Superior temporal gyrus (tissue), 1 donor: ENCODE data around the gene SYNE2.
"Not testable (repeated sequence)": the region's sequence is repeated elsewhere in the genome, so short reads cannot be mapped to it uniquely, and the experiment has no call there.

Source experiments
- DNase-seq: peaks from one replicate; pipeline ENCODE4 v3.0.0-alpha.2; 2016; ENCODE audit errors: extremely low spot score

Gene SYNE2

DNA sequence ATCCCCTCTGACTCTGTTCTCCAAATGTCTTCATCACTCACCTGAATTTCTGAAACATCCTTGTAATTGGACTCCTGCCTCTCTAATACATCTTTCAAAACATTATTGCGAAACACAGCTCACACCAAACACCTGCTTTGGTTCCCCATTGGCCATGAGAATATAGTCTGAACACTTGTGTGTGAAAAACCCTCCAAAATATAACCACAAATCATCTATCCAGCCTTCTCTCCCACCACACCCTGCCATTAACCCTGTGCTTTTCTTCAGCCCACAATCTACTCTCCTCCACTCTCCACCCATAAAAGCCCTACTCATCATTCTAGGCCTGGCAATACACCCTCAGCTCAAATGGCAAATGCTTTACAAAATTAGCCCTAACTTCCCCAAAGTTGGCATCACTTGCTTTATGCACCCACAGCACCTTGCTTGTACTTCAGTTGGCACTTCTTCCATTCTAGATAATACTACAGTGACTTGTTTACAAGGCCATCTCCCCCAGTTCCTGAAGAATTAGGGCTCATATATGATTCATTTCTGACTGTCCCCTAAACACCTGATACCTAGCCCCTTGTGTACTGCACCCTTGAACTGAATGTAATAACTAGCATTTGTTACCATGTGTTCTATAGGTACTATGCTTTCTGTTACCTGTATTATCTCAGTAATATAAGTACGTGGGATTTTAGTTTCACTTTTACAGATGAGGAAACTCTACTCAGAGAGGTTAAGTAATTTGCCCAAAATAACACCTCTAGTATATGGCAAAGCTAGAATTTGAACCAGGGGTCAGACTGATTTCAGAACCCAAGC, 17.3 kb downstream of the SYNE2 start:
- not testable (repeated sequence) for DNase-seq

DNA sequence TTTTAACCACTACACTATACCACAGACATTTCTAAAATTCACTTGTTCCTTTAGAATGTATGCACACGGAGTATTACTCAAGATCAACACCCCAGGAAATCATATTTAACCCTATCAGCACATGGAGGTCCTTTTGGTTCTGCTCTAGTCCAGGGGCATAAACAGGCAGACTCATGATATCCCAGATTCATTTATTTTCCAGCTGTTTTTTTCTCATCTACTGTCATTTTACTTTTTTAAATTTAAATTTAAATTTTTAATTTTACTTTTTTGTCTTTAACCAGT, 17.9 kb downstream of the SYNE2 start:
- not testable (repeated sequence) for DNase-seq

DNA sequence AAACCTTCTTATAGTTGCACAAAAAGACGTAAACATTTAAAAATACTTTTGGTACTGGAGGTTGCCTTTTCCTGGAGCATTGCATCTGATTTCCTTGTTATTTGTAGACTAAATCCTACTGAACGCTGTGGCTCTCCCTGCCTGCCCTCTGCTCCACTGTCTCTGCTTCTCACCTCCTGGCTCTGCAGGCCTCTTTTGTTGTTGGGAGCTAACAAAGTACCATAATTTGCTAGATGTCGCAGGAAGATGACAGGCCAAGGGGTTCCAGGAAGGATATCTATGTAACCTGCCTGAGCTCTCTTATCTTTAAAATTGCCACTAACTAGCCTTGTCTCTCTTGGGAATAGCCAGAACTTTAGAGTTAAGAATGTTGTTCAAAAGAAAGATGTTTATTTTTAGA, 21.4 kb downstream of the SYNE2 start:
- no peak for DNase-seq

DNA sequence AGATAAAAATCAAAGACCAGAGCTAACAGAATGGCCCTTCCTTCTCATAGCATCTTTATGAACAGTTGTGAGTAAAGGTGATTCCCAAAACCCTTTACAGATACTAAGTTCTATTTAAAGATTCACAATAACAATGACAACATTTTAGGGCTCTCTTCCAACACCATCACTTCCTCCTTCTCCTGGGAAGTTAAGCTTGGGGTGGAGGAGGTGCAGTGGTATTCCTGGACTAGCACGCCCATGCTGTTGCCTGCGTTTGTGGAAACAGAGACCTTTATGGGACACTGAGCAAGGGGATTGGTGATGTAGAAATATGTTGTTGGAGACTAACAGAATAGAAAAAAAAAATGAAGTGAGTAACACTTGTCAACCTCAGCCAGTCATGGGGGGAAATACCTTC, 22.5 kb downstream of the SYNE2 start:
- no peak for DNase-seq

DNA sequence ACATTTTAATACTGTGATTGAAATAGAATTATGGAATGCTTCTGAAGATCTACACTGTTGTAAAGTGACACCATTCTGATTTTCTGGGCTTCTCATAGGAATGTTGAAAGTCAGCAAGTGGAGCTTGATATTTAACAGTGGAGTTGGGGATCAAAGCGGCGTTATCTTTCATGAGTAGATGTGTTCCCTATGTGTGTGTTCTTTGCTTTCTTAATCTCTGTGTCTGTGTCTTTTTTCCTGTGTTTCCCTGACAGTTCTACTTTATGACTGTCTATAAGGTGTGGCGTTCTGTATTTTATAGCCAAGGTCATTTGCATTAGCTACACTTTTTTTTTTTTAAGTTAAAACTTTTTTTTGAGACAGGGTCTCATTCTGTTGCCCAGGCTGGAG, 24.7 kb downstream of the SYNE2 start:
- no peak for DNase-seq

DNA sequence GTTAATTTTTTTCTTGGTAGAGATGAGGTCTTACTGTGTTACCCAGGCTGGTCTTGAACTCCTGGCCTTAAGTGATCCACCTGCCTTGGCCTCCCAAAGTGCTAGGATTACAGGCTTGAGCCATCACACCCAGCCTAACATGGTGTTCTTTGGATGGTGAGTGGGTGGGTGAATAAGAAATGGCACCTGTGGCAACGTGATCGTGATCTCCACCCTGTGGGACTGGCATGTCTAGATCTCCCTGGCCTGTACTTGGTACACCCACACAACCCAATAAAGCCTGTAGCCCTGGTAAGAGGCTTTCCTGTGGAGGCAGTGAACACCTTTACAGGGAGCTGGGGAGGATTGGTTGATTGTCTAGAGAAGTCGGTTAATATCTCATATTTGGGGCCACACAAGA, 25.2 kb downstream of the SYNE2 start:
- DNase-seq, result no peak

DNA sequence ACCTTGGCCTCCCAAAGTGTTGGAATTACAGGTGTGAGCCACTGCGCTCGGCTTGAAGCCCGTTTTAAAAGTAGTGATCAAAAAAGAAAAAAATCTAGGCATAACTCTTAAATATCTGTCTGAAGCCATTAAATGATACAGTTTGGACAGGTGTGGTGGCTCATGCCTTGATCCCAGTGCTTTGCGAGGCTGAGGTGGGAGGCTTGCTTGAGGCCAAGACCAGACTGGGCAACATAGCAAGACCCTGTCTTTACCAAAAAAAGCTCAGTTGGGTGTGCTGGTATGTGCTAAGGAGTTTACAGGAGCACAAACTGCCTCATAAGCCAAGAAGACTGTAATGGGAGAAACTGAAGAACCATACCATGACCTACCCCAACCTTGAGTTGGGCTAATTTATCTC, 26.0 kb downstream of the SYNE2 start:
- no peak for DNase-seq

DNA sequence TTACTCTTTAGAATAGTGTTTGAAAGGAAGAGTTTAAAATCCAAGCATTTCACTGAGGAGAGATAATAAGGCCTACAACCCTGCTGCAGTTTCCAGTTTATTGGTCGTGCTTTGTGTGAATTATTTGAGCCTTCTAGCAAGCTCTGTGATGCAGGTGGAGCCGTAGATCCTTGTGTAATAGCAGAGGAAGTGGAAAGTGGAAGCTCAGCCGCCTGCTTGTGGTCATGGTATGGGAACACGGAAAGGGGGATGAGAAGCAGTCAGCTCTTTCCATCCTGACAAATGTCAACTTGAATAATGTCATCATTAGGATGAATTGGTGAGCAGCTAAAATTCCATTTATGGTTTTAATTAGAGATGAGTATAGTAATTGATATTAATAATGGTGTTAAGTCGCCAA, 29.1 kb downstream of the SYNE2 start:
- no peak for DNase-seq

DNA sequence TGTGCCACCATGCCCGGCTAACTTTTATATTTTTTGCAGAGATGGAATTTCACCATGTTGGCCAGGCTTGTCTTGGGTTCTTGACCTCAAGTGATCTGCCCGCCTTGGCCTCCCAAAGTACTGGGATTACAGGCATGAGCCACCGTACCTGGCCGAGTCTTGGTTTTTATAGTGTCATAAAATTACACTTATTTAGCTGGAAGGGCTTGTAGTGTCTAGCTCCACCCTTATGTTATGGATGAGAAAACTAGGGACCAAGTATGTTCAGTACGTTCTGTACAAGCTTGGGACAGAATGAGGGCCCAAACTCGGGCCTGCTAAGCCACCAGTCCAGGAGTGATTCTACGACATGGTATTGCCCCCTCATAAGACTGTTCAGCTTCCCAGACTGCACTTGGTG, 35.1 kb downstream of the SYNE2 start:
- DNase-seq, result no peak

DNA sequence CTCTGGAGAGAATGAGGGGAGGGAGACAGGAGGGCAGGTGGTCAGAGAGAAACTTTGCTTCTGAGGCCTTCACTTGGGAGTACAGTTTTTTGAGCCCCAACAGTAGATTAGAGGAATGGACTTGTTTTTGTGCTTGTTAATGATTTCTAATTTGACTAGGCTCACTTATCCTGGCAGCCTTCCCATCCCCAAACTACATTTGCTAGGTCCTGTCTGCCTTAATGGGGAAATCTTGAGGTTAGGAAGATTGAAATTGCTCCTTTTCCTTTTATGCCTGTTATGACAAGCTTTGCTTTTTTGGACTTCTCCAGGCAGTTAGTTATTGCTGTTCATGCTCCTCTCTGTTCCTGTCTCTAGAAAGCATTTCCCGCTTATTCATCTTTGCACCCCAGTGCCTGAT, 37.7 kb downstream of the SYNE2 start:
- DNase-seq, result no peak

DNA sequence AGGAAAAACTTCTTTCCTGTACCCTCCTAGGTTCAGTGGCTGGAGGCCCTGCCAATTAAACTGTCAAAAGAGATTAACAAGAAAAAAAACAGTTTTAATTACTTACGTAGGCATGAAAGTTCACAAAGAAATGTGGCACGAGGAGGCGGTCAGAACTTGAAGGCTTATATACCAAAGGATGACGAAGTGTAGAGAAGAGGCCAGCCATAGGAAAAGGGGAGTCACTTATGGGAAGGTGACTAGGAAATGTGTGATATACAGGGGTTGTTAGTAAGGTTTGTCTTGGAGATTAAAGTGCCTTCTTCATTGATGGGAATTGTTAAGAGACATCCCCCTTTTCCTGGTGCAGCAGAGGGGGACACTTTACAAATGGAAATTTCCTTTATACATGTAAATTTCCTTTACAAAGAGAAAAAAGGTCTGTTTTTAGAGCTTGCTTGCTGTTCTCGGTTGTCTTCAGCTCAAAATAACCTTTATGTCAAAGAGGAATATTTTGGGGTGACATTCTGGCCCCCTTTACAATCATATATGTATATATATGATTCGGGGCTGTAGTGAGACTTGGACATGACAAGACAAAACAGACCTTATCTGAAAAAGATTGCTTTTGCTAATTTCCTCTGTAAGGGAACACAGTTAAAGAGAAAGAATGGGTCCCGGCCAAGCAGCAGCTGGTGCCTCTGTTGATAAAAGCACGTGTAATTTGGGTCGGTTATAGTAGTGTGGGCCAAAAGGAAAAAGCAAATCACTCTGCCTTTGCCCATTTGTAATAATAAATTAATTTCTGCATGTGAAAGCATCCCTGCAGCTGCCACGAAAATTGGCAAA, 38.6 kb downstream of the SYNE2 start:
- DNase-seq, result no peak

DNA sequence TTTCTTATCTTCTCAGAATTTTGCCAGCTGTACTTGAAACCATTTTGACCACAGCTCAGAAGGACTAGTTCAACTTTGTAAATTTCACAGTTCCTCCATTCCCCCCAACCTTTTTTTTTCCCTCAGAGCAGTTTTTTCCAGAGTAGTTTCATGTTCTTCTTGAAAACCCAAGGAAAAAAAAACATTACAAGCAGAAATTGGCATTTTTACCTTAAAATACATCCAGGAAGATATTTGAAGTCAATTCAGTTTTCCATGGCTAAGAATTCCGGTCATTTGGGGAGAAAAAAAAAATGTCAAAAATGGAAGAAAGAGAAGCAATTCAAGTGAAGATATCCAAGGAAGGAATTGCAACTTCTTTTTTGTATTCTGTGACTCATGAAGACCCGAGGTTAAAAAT, 39.5 kb downstream of the SYNE2 start:
- no peak for DNase-seq

DNA sequence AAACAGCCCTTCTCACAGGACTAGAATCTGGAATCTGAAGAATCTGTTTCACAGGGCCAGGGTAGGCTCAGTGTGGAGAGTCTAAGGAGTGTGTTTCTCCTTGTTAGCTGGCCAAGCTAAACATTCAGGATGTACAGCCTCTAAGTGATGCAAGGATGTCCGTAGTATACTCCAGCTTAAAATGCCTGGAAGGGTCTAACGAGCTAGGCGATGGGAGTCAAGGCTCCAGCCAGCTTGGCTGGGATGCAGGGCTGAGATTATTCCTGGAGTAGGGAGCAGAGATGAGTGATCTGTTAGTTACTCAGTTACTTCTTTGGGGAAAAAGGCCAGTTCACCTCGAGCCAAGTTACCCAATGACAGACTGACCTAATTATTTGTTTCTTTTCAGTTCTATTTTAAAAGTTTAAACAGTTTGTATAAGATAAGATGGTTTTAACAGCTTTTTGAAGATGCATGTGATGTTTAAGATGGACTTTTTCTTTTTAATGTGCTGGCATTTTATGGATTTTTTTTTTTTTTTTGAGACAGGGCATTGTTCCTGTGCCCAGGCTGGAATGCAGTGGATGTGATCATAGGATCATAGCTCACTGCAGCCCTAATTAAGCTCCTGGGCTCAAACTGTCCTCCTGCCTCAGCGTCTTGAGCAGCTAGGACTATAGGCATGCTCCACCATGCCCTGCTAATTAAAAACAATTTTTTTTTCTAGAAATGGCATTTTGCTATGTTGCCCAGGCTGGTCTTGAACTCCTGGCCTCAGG, 41.1 kb downstream of the SYNE2 start:
- DNase-seq, result no peak

DNA sequence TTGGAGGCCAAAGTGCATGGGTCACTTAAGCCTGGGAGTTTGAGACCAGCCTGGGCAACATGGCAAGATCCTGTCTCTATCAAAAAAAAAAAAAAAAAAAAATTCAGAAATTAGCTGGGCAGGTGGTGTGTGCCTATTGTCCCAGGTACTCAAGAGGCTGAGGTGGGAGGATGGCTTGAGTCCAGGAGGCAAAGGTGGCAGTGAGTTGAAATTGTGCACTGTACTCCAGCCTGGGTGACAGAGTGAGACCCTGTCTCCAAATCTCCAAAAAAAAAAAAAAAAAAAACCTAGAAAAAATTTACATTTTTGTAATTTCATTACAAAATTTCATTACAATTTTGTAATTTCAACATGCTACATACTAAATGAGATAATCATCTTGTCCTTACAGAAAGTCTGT, 42.7 kb downstream of the SYNE2 start:
- DNase-seq, result no peak

DNA sequence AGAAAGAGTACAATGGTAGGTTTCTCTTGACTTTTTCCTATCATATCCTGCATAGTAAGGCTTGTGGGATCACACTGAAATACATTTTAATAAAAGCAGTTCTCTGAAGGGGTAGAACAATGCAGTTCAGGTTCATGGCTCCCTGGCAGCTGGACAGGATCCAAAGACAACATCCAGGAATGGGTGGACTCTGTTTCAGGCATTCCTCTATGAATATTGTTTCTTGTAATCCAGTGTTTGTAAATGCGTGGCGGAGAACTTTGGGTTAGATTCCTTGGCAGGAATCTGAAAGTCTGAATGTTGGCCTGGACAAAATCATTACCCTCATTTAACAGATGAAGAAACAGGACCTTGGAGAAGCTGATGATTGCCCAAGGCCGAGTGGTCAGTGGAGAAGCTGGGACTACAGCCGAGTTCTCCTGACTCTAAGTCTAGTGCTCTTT, 43.5 kb downstream of the SYNE2 start:
- no peak for DNase-seq

DNA sequence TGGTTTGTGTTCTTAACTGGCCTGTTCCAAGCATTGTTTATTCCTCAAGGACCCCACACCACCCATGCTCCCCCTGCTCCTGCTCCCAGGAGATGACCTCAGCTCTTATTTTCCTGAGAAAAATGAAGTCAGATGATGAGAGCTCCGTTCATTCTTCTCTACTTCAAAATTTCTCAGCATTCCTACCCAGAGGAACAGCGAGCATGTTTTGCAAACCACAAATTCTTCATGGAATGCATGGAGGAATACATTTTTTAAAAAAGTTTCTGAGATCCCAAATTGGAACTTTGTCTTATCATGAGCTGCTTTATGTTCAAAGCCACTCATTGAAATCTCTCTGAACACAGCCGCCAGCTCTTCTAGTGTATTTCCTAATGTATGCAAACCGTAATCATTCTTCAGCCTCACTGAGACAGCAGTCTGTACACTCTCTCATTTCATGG, 44.9 kb downstream of the SYNE2 start:
- DNase-seq, result no peak

DNA sequence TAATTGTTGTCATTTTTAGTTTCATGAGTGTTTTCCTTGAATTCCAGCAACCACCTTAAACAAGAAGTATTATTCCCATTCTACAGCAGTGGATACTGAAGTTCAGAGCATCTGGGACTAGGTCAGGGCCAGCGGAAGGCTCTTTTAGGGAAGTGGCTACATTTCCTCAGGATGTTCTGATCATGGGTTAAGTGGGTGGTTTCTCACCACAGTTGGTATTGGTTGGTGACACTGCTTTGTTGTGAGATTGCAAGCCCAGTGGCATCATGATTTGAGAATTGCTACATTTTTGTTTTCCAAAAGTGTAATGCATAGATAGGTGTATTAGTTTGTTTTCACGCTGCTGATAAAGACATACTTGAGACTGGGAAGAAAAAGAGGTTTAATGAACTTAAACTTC, 47.1 kb downstream of the SYNE2 start:
- no peak for DNase-seq

DNA sequence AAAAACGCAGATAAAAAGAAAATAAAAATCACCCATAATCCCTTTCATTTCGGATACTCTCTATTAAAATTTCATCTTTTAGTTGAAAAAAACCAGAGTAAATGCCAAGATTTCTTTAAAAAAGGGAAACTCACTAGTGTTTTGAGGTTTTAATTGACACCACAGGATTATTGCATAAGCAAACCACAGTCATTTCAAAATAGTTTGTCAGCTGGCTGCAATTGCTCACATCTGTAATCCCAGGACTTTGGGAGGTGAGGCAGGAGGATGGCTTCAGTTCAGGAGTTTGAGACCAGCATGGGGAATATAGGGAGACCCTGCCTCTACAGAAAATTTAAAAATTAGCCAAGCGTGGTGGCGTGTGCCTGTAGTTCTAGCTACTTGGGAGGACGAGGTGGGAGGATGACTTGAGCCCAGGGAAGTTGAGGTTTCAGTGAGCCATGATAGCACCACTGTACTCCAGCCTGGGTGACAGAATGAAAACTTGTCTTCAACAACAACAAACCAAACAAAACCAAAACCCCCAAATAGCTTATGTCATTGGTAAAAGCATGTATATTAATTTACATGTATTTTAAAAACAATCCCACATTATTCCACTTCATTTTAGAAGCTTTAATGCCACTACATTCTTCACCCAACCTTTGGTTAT, 48.8 kb downstream of the SYNE2 start:
- DNase-seq, result no peak

DNA sequence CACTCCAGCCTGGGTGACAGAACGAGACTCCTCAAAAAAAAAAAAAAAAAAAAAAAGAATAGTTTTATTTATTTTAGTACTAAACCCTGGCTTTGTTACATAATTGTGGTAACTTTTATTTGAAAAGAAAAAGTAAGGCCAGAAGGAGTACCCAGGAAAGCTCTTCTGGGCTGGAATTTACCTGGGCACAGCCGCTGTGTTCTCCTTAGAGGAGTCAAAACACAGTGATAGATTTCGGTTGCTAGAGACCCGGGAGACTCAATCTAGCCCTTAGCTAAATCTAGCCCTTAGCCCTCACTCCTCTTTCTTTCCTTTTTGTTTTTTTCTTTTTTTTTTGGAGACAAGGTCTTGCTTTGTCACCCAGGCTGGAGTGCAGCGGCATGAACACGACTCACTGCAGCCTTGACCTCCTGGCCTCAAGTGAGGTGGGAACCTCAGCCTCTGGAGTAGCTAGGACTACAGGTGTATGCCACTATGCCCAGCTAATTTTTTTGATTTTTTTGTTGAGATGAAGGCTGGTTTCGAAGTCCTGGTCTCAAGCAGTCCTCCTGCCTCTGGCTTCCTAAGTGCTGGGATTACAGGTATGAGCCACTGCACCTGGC, 49.7 kb downstream of the SYNE2 start:
- no peak for DNase-seq

DNA sequence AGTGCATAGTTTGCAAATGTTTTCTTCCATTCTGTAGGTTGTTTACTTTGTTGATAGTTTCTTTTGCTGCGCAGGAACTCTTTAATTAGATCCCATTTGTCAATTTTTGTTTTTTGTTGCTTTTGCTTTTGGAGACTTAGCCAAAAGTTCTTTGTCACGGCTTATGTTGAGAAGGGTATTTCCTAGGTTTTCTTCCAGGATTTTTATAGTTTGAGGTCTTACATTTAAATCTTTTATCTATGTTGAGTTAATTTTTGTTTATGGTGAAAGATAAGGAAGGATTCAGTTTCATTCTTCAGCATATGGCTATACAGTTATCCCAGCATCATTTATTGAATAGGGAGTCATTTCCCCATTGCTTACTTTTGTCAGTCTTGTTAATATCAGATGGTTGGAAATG, 51.9 kb downstream of the SYNE2 start:
- DNase-seq, result no peak

DNA sequence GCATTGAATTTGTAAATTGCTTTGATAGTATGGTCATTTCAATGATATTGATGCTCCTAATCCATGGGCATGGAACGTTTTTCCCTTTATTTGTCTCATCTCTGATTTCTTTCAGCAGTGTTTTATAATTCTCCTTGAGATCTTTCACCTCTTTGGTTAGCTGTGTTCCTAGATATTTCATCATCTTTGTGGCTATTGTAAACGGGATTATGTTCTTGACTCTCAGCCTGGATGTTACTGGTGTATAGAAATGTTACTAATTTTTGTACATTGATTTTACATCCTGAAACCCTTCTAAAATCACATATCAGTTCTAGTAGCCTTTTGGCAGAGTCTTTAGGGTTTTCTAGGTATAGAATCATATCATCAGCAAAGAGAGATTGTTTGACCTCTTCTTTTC, 52.6 kb downstream of the SYNE2 start:
- DNase-seq, result no peak
